NCI-H460 (cell line): ENCODE measurements around the gene CWF19L2. TPM values are rescaled to one million over a fixed set of nuclear protein-coding genes. Genes with fewer than 3 reads are reported as not detected.
"Not testable (repeated sequence)": the region's sequence is repeated elsewhere in the genome, so short reads cannot be mapped to it uniquely, and the experiment has no call there.

Experiments
- DNase-seq: peaks from one replicate; pipeline ENCODE4 v3.0.0-alpha.2; 2016; ENCODE audit warnings: low read depth; ENCODE audit errors: extremely low read depth
- total RNA-seq: library from RNA; depleted of rRNA; stranded (reverse); fragments of >200 nt; shearing (Covaris generic); gene quantifications from 2 replicates; pipeline ENCODE4 v1.2.3, GENCODE V29; 2014

CWF19L2 gene
- total RNA-seq, 1 experiment from 2014 or later: 8.9 TPM

DNA sequence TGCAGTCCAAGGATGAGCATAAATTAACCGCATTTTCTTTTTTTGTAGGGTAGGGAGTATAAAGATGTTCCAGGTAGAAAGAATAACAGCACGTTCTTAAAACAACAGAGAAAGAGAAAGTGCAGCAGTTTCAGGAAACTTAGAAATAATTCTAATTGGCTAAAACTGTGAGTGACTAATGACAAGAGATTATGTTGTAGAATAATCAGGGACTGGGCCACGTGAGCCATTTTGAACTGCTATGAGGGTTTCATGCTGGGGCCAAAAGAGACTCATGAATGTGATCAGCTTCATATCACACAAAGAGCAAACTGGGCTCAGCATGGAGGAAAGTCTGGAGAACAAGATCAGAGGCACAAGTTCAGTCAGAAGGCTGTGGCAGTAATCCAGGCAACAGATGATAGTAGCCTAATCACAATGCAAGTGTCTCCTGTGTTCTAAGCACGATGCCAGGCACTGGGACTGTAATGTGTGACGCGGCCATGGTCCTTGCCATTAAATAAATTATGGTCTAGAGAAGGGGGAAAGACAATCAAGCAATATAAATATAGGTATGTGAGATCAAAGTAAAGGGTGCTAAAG lies 17.9 kb downstream of the CWF19L2 start:
- DNase-seq: no peak

DNA sequence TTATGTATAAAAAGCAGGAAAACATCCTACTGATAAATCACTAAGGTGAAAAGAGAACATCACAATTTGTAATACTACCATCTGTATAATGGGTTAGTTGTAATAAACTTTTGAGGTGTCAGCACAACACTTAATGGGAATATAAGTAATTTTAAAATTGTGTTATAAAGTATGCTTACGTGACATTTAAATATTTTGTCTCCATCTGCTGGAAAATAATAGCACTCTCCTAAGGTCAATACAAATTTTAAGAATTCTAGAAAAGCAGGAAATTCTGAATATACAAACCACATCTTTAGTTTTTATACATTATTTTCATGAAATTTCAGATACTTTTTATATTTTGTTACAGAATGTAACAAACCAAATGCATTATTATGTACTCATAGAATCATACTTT lies 19.5 kb downstream of the CWF19L2 start:
- no peak for DNase-seq

DNA sequence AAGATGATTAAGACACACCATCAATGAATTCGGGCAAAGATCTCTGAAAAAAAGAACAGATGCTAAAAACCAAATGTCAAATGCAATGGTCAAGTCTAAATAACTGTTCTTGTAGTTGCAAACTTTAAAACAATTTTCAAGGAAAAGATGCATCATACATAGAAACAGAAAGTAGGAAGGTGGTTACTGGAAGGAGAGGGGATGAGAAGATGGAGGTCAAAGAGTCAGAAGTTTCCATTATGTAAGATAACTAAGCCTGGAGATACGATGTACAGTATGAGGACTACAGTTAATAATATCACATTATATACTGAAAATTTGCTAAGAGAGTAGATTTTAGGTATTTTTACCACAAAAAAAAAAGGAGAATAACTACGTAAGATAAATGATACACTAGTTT lies 27.1 kb downstream of the CWF19L2 start:
- no peak for DNase-seq

DNA sequence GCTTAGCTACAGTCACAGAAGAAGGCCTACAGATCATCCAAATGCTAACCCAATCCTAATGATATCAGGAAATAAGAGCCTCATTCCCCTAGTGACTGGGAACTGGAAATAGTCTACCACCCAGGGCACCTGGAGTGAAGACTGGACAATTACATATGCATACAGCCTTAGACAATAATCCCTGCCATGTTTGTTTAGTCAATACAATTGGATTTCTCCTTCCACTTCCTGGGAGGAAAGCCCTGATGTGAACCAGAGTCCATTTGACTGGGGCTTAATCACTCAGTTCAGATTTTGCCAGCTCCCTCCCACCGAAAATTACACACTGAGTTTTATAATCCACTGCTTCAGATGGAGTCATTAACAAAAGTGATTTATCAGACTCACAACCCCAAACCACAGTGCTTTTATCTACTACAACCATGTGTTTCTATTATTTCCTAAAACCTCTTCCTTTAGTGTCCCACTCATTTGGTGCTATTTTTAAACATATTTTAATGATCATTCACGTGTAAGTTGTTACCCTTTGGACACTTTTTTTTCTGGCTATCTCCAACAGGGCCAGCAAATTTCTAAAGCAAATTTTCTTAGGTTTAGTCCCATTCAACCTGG lies 29.9 kb downstream of the CWF19L2 start:
- no peak for DNase-seq

DNA sequence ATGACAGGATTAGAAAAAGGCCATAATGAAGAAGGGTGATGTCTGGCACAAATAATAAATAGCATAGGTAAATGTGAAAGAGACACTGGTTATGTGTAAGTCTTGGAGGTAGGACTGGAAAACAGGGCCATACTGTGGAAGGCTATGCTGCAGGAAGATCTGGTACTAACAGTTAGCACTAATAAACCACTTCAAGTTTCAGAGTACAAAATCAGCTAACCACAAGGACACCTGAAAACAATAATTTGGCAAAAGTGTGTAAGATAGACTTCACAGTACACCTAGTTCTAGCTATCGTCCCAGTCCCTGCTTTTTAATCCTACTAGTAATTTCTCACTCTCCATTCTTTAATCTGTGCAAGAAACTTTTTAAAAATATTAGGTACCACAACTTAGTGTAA lies 44.3 kb downstream of the CWF19L2 start:
- DNase-seq: no peak

DNA sequence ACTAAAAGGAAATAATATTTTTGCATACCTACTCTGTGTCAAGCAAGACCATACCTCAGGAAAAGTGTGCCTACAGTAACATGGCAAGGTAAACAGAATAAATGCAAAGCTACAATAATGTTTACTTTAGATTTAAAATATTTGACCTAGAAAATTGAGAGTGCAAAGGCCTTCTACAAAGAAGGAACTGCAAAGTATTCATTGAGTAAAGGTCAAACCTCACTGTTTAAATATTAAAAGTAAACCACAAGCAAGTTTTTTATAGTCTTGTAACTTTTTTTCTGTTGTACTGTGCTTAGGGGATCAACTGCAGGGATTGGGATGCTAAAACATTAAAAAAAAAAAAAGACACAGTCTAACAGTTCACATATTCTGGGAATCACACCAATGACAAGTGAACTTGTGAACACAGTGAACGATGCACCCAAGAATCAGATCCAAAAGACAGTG lies 48.8 kb downstream of the CWF19L2 start:
- DNase-seq: no peak

DNA sequence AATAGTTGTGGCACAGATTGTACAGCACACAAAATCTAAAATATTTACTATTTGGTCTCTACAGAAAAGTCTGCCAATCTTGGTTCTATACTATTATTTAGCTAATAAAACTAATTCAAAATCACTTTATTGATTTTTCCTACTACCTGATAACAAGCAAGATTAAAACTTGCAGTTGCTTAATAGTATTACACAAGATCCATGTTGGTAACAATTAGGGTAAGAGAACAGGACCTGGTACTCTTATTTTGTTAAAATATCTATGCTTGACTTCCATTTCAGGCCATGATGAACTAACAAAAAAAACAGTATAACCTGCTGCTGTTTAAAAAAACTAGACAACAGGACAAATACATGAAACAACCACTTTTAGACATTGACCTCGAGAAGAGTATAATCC lies 52.4 kb downstream of the CWF19L2 start:
- no peak for DNase-seq

DNA sequence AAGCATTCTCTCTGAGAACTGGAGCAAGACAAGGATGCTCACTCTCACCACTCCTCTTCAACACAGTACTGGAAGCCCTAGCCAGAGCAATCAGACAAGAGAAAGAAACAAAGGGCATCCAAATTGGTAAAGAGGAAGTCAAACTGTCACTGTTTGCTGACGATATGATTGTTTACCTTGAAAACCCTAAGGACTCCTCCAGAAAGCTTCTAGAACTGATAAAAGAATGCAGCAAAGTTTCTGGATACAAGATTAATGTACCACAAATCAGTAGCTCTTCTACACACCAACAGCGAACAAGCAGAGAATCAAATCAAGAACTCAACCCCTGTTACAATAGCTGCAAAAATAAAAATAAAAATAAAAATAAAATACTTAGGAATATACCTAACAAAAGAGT lies 56.5 kb downstream of the CWF19L2 start:
- DNase-seq: not testable (repeated sequence)

DNA sequence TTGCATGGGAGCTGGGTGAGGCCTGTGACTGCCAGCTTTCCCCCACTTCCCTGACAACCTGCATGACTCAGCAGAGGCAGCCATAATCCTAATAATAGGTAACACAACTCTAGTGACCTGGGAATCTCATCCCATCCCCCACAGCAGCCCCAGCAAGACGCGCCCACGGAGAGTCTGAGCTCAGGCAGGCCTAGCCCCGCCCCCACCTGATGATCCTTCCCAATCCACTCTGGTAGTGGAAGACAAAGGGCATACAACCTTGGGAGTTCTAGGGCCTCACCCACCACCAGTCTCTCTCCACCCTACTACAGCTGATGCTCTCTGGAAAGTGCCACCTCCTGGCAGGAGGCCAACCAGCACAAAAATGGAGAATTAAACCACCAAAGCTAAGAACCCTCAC lies 60.3 kb downstream of the CWF19L2 start:
- DNase-seq: no peak

DNA sequence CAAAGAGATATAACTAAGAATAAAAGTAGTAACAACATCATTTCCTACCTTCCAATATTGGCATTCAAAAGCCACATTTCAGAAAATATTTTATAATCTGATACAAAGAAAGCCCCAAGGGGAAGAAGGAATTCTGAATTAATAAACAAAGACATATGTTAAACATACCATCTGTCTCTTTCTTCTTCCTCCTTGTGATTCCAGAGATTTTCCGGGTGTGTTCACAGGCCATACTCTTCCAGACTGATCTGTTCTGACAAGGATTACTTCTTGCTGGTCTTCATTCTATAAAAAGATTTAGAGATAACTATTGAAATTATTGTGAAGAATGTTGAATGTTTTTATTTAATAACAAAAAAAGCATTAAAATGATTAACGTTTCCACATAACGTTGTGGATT lies 65.0 kb downstream of the CWF19L2 start:
- DNase-seq: no peak

DNA sequence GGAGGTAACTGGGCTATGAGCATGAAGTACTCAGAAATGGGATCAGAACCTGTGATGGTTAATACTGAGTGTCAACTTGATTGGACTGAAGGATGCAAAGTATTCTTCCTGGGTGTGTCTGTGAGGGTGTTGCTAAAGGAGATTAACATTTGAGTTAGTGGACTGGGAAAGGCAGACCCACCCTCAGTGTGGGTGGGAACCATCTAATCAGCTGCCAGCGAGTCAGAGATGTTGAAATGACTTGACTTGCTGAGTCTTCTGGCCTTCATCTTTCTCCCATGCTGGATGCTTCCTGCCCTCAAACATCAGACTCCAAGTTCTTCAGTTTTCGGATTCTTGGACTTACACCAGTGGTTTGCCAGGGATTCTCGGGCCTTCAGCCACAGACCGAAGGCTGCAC lies 66.9 kb downstream of the CWF19L2 start:
- not testable (repeated sequence) for DNase-seq

DNA sequence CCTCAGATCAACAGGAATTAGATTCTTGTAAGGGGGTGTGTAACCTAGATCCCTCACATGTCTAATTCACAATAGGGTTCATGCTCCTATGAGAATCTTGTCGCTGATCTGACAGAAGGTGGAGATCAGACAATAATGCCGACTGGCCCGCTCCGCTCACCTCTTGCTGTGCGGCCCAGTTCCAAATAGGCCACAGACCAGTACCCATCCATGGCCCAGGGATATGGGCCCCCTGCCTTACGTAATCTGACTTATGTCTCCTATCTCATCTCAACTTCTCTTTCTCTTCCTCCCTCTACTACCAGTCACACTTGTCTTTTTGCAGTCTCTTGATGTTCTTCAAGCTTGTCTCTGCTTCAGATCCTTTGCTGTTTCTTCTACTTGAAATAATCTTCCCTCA lies 70.0 kb downstream of the CWF19L2 start:
- DNase-seq: no peak

DNA sequence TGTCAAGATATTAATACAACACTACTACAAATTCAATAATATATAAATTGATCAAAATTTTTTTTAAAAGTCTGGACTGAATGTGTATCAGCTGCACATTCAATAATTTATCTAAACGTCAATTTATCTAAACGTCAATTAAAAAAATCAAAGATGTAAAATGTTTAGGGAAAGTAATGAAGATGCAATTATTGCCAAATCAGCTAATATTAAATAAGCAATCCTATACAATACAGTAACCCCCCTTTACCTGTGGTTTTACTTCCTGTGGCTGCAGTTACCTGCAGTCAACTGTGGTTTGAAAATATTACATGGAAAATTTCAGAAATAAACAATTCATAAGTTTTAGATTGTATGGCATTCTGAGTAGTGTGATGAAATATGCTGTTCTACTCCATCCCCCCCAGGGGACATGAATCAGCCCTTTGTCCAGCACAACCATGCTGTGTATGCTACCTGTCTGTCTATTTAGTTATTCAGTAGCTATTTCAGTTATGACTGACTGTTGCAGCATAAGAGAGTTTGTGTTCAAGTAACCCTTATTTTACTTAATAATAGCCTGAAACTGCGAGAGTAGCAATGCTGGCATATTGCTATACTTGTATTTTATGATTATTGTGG lies 72.2 kb downstream of the CWF19L2 start:
- no peak for DNase-seq

DNA sequence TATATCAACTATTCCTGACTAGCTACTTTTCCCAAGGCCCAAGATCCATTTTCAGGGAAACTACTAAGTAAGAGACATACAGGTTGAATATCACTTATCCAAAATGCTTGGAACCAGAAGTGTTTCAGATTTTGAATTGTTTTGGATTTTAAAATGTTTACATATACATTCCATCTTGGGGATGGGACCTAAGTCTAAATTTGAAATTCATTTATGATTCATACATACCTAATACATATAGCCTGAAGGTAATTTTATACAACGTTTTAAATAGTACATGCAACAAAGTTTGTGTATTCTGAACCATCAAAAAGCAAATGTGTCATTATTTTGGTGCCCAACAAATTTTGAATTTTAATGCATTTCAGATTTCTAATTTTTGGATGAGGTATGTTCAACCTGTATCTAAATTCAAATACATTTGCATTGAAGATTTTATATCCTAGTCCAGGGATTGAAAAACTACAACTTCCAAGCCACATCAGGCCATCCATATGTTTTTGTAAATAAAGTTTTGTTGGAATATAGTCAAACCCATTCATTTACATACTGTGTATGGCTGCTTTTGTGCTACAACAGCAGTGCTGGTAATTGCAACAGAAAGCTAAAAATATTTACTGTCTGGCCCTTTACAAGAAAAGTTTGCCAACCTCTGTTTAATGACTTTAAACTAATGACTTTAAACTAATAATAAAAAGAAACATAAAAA lies 73.3 kb downstream of the CWF19L2 start:
- DNase-seq: no peak

DNA sequence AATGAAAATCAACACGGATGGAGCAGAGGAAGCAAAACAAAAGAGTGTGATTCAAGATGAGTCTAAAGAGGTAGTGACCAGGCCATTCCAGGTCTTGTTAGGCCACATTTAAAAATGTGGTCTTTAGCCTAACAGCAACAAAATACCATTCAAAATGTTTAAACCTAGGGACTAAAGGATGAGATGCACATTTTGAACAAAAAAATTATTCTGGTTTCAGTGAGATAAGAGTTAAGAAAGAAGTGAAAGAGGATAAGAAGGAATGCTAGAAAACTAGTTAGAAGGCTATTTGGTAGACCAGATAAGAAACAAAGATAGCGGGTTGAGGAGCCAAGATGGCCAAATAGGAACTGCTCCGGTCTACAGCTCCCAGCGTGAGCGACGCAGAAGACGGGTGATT lies 85.2 kb downstream of the CWF19L2 start:
- no peak for DNase-seq

DNA sequence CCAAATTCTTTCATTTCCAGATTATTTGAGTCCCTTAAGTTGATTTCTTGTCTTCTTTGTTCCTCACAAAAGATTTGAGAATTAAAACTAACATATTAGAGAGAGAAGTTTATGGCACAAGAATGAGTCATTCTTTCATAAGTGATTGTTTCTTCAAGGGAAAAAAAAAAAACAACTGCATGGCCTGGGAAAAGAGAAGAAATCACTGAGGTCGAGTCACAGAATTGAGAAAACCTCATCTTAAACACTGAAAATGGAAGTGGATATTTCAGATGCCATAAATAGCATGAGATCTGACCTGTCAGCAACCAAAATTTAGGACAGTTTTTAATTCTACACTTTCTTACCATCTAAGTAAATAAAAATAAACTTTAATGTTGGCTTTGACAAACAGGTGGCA lies 87.2 kb downstream of the CWF19L2 start:
- no peak for DNase-seq

DNA sequence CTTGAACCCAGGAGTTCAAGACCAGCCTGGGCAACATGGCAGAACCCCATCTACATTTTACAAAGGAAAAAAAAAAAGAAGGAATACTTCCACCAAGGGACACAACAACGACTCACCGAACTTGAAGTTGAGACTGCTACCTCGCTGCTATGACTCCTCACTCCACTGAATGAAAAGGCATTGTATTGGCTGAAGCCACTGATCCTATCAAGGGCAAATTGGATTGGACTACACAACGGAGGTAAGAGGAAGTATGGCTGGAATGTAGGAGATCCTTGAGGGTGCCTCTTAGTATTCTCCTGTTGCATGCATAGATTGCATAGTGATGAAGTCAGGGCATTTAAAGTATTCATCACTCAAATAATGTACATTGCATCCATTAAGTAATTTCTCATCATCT lies 97.9 kb downstream of the CWF19L2 start:
- DNase-seq: no peak

DNA sequence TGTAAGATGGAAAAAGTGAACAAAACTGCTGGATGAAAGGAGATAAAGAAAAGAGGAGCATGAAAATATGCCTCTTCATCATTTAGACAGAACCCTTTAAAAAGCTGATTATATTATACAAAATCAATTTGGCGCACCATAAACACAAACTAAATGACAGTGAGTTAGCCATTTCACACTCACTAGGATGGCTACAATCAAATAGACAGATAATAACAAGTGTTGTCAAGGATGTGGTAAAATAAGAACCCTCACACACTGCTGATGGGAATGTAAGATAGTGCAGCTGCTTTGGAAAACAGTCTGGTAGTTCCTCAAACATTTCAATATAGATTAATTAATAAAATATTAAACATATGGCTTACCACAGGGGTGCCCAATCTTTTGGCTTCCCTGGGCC lies 99.7 kb downstream of the CWF19L2 start:
- no peak for DNase-seq

DNA sequence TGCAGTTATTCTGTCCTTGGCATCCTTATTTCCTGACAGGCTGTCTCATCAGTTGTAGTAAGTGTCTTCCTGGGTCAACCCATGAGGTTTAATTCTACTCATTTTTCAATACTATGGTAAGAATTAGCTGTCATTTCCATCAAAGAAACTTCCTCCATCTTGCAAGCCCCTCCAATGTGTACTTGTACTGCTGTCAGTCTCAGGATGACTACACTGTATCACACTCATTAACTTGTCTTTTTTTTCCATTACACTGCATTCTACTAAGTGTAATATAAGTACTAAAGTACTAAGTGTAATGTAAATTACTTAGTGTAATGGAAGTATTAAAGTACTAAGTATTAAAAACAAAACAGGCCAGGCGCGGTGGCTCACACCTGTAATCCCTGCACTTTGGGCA lies 102.8 kb downstream of the CWF19L2 start:
- no peak for DNase-seq

DNA sequence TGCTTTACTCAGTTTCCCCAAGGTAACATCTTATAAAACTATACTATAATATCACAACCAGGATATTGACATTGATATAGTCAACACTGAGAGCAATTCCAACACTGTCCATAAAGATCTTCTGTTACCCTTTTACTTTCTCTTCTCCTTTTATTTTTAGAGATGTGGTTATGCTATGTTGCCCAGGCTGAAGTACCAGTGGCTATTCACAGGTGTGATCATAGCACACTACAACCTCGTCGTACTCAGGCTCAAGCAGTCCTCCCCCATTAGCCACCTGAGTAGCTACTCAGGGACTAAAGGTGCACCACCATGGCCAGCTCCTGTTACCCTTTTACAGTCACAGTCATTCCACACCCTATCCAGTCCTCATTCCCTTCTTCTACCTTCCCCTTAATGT lies 119.7 kb downstream of the CWF19L2 start:
- DNase-seq: no peak

DNA sequence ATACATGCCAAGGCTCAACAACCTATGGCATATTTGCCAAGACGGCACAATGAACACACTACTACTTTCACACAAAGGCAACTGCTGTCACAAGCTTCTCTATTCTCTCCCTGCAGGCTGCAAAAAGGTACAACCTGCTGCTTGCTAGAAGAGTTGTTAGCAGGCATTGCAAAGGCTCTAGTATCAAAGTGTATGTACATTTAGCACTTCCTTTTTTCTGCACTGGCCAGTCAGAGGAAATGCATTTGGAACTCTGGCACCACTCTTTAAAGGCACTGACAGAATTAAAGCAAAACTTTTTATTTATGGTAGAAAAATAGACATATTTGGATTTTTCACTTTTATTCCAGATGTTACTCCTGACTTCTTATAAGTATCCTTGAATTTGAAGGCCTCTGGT lies 125.9 kb downstream of the CWF19L2 start:
- DNase-seq: no peak

DNA sequence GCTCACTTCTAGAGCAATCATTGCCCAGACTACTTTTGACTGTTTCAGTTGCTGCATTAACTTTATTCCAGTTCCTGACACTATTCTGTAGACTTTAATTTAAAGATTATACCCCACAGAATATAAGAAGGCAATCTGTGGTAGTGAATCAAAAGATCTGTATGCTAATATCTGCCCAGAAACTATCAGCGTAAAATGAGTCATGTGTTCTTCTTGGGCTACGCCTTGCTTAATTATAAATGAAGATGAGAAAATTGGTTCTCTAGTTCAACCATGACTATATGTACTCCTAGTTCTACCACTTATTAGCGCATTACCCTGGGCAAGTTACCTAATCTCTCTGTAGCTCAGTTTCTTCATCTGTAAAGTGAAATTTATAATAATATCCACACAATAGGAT lies 128.5 kb downstream of the CWF19L2 start:
- DNase-seq: no peak
